ENCODE data around the gene BACH1. TPM values are rescaled to one million over a fixed set of nuclear protein-coding genes. Genes with fewer than 3 reads are reported as not detected.

BACH1 gene
- total RNA-seq, 1 experiment from 2014 or later: 48.7 TPM

DNA sequence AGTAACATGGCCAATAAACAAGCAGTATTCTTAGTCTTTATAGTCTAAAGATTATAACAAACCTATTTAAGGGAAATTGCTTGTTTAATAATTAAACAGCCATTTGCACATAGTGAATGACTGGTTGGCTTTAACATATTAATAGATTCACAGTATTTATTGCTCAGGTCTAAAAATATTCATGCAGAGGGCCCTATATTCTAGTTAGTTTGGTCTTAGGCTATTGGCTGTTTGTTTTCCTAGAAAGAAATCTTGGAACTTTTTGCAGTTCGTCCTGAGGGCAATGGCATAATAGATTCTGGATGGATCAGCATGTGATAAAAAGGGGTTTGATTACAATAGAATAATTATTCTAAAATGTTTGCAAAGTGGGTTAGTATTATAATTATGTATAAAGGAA is 34.7 kb downstream of the BACH1 start:
- H3K36me3 Mint-ChIP-seq: peaks cover 7% of the 10 kb centered on the region; the same call in 1 of the 2 replicates
- ATAC-seq (no peak), DNase-seq (ENCODE audit: low spot score) (no peak)
- no peaks in the 10 kb centered on the region for H3K4me1 Mint-ChIP-seq
- CTCF ChIA-PET: no interaction called here
- POLR2A ChIA-PET: no interaction called here
- no peak overlapping the region for H3K4me3 Mint-ChIP-seq
- no peak for TF ChIP-seq FOXK1 (CRISPR knock-in tag; IDR thresholded peaks at IDR 0.05)
- TF ChIP-seq, protein P1, sequence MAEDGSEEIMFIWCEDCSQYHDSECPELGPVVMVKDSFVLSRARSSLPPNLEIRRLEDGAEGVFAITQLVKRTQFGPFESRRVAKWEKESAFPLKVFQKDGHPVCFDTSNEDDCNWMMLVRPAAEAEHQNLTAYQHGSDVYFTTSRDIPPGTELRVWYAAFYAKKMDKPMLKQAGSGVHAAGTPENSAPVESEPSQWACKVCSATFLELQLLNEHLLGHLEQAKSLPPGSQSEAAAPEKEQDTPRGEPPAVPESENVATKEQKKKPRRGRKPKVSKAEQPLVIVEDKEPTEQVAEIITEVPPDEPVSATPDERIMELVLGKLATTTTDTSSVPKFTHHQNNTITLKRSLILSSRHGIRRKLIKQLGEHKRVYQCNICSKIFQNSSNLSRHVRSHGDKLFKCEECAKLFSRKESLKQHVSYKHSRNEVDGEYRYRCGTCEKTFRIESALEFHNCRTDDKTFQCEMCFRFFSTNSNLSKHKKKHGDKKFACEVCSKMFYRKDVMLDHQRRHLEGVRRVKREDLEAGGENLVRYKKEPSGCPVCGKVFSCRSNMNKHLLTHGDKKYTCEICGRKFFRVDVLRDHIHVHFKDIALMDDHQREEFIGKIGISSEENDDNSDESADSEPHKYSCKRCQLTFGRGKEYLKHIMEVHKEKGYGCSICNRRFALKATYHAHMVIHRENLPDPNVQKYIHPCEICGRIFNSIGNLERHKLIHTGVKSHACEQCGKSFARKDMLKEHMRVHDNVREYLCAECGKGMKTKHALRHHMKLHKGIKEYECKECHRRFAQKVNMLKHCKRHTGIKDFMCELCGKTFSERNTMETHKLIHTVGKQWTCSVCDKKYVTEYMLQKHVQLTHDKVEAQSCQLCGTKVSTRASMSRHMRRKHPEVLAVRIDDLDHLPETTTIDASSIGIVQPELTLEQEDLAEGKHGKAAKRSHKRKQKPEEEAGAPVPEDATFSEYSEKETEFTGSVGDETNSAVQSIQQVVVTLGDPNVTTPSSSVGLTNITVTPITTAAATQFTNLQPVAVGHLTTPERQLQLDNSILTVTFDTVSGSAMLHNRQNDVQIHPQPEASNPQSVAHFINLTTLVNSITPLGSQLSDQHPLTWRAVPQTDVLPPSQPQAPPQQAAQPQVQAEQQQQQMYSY (CRISPR knock-in tag; IDR thresholded peaks at IDR 0.05): no peak
- TF ChIP-seq, protein P2, sequence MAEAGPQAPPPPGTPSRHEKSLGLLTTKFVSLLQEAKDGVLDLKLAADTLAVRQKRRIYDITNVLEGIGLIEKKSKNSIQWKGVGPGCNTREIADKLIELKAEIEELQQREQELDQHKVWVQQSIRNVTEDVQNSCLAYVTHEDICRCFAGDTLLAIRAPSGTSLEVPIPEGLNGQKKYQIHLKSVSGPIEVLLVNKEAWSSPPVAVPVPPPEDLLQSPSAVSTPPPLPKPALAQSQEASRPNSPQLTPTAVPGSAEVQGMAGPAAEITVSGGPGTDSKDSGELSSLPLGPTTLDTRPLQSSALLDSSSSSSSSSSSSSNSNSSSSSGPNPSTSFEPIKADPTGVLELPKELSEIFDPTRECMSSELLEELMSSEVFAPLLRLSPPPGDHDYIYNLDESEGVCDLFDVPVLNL (CRISPR knock-in tag; IDR thresholded peaks at IDR 0.05; ENCODE audit: borderline replicate concordance, low read depth): no peak
- no peak for TF ChIP-seq ETV6 (CRISPR knock-in tag; IDR thresholded peaks at IDR 0.05)
- no peak for TF ChIP-seq MXD4 (CRISPR knock-in tag; IDR thresholded peaks at IDR 0.05; ENCODE audit: borderline replicate concordance)
- TF ChIP-seq GTF2I (CRISPR knock-in tag; conservative IDR thresholded peaks at IDR 0.05): no peak
- TF ChIP-seq CREB1 (CRISPR knock-in tag; IDR thresholded peaks at IDR 0.05): no peak
- TF ChIP-seq ZNF396 (CRISPR knock-in tag; IDR thresholded peaks at IDR 0.05; ENCODE audit: borderline replicate concordance): no peak
- TF ChIP-seq, protein P3, sequence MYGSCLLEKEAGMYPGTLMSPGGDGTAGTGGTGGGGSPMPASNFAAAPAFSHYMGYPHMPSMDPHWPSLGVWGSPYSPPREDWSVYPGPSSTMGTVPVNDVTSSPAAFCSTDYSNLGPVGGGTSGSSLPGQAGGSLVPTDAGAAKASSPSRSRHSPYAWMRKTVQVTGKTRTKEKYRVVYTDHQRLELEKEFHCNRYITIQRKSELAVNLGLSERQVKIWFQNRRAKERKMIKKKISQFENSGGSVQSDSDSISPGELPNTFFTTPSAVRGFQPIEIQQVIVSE (CRISPR knock-in tag; IDR thresholded peaks at IDR 0.05; ENCODE audit: borderline replicate concordance): no peak
- TF ChIP-seq PRRX2 (CRISPR knock-in tag; IDR thresholded peaks at IDR 0.05): no peak
- TF ChIP-seq, protein P4, sequence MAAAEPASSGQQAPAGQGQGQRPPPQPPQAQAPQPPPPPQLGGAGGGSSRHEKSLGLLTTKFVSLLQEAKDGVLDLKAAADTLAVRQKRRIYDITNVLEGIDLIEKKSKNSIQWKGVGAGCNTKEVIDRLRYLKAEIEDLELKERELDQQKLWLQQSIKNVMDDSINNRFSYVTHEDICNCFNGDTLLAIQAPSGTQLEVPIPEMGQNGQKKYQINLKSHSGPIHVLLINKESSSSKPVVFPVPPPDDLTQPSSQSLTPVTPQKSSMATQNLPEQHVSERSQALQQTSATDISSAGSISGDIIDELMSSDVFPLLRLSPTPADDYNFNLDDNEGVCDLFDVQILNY (CRISPR knock-in tag; IDR thresholded peaks at IDR 0.05): no peak
- no peak for TF ChIP-seq ESRRA (CRISPR knock-in tag; IDR thresholded peaks at IDR 0.05; ENCODE audit: borderline replicate concordance)
- TF ChIP-seq, protein P5, sequence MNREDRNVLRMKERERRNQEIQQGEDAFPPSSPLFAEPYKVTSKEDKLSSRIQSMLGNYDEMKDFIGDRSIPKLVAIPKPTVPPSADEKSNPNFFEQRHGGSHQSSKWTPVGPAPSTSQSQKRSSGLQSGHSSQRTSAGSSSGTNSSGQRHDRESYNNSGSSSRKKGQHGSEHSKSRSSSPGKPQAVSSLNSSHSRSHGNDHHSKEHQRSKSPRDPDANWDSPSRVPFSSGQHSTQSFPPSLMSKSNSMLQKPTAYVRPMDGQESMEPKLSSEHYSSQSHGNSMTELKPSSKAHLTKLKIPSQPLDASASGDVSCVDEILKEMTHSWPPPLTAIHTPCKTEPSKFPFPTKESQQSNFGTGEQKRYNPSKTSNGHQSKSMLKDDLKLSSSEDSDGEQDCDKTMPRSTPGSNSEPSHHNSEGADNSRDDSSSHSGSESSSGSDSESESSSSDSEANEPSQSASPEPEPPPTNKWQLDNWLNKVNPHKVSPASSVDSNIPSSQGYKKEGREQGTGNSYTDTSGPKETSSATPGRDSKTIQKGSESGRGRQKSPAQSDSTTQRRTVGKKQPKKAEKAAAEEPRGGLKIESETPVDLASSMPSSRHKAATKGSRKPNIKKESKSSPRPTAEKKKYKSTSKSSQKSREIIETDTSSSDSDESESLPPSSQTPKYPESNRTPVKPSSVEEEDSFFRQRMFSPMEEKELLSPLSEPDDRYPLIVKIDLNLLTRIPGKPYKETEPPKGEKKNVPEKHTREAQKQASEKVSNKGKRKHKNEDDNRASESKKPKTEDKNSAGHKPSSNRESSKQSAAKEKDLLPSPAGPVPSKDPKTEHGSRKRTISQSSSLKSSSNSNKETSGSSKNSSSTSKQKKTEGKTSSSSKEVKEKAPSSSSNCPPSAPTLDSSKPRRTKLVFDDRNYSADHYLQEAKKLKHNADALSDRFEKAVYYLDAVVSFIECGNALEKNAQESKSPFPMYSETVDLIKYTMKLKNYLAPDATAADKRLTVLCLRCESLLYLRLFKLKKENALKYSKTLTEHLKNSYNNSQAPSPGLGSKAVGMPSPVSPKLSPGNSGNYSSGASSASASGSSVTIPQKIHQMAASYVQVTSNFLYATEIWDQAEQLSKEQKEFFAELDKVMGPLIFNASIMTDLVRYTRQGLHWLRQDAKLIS (CRISPR knock-in tag; IDR thresholded peaks at IDR 0.05; ENCODE audit: borderline replicate concordance): no peak
- TF ChIP-seq OVOL2 (CRISPR knock-in tag; IDR thresholded peaks at IDR 0.05; ENCODE audit: borderline replicate concordance): no peak
- no peak for TF ChIP-seq JUN (CRISPR knock-in tag; IDR thresholded peaks at IDR 0.05)
- TF ChIP-seq, protein P6, sequence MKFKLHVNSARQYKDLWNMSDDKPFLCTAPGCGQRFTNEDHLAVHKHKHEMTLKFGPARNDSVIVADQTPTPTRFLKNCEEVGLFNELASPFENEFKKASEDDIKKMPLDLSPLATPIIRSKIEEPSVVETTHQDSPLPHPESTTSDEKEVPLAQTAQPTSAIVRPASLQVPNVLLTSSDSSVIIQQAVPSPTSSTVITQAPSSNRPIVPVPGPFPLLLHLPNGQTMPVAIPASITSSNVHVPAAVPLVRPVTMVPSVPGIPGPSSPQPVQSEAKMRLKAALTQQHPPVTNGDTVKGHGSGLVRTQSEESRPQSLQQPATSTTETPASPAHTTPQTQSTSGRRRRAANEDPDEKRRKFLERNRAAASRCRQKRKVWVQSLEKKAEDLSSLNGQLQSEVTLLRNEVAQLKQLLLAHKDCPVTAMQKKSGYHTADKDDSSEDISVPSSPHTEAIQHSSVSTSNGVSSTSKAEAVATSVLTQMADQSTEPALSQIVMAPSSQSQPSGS (CRISPR knock-in tag; IDR thresholded peaks at IDR 0.05; ENCODE audit: borderline replicate concordance, low read depth): no peak
- TF ChIP-seq, protein P7, sequence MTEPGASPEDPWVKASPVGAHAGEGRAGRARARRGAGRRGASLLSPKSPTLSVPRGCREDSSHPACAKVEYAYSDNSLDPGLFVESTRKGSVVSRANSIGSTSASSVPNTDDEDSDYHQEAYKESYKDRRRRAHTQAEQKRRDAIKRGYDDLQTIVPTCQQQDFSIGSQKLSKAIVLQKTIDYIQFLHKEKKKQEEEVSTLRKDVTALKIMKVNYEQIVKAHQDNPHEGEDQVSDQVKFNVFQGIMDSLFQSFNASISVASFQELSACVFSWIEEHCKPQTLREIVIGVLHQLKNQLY (CRISPR knock-in tag; IDR thresholded peaks at IDR 0.05): no peak
- no peak for TF ChIP-seq NR2C2 (CRISPR knock-in tag; IDR thresholded peaks at IDR 0.05)
- TF ChIP-seq, protein P8, sequence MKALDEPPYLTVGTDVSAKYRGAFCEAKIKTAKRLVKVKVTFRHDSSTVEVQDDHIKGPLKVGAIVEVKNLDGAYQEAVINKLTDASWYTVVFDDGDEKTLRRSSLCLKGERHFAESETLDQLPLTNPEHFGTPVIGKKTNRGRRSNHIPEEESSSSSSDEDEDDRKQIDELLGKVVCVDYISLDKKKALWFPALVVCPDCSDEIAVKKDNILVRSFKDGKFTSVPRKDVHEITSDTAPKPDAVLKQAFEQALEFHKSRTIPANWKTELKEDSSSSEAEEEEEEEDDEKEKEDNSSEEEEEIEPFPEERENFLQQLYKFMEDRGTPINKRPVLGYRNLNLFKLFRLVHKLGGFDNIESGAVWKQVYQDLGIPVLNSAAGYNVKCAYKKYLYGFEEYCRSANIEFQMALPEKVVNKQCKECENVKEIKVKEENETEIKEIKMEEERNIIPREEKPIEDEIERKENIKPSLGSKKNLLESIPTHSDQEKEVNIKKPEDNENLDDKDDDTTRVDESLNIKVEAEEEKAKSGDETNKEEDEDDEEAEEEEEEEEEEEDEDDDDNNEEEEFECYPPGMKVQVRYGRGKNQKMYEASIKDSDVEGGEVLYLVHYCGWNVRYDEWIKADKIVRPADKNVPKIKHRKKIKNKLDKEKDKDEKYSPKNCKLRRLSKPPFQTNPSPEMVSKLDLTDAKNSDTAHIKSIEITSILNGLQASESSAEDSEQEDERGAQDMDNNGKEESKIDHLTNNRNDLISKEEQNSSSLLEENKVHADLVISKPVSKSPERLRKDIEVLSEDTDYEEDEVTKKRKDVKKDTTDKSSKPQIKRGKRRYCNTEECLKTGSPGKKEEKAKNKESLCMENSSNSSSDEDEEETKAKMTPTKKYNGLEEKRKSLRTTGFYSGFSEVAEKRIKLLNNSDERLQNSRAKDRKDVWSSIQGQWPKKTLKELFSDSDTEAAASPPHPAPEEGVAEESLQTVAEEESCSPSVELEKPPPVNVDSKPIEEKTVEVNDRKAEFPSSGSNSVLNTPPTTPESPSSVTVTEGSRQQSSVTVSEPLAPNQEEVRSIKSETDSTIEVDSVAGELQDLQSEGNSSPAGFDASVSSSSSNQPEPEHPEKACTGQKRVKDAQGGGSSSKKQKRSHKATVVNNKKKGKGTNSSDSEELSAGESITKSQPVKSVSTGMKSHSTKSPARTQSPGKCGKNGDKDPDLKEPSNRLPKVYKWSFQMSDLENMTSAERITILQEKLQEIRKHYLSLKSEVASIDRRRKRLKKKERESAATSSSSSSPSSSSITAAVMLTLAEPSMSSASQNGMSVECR (CRISPR knock-in tag; IDR thresholded peaks at IDR 0.05; ENCODE audit: borderline replicate concordance): no peak
- H3K27ac Mint-ChIP-seq: no peak overlapping the region
- no peaks in the 10 kb centered on the region for H3K9me3 Mint-ChIP-seq
- H3K27me3 Mint-ChIP-seq (ENCODE audit: low read depth): no peaks in the 10 kb centered on the region

Data from WTC11 (cell line).